ENCODE results near the gene ITGB7.
"Not testable (repeated sequence)": the region's sequence is repeated elsewhere in the genome, so short reads cannot be mapped to it uniquely, and the experiment has no call there.

ITGB7 gene

DNA sequence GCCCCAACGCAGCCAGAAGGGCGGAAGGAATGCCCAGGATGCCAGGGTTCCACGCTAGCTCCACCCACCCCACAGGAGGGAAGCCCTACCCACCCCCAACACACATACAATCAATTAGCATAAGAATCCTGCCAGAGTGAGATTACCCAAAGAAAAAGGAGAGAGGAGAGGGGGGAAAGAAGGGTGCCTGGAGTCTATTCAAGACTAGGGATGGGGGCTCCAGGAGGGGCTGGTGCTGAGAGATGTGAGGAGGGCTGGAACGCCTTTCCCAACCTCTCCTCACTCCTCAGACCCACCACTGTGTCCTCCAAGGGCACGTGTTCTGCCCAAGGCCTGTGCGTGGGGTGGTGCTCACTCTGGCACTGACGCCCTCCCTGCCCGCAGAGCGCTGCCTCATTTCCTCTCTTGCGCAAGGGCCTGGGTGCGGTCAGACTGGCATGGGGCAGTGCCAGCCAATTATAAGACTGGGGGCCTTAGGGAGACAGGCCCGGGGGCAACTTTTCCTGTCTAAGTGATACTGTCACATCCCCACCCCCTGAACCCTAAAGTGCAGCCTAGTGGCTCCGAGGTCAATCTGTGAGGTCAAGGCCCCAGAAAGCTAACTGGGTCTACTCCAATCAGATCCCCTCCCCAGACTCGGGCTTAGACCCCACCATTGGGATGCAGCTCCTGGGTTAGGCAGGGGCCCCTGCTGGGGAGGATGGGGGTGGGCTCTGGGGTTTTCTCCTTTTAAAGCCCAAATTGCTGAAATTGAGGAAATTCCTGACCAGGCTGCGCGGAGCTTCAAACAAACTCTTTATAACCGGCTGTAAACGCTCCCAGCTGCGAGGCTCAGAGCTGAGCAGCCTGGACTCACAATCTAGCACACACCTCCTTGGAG is 10.2 kb upstream of the ITGB7 start:
- DNase-seq = no peak

DNA sequence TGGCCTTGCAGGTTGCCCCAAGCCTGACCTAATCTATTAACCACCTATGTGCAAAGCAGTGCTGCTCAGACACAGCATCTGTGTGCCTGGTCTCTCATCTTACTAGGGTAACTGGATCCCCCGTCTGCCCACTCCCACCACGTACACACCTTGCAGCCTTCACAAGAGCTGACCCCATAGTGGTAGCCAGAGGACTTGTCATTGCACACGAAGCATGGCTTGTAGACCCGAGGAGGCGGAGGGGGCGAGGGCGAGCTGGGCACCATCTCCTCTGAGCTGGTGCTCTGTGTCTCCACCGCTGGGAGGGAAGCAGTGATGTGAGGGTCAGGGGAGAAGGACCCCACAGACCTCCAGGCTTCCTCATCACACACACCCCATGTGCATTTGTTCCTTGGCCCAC is 8.4 kb upstream of the ITGB7 start:
- no peak for DNase-seq

DNA sequence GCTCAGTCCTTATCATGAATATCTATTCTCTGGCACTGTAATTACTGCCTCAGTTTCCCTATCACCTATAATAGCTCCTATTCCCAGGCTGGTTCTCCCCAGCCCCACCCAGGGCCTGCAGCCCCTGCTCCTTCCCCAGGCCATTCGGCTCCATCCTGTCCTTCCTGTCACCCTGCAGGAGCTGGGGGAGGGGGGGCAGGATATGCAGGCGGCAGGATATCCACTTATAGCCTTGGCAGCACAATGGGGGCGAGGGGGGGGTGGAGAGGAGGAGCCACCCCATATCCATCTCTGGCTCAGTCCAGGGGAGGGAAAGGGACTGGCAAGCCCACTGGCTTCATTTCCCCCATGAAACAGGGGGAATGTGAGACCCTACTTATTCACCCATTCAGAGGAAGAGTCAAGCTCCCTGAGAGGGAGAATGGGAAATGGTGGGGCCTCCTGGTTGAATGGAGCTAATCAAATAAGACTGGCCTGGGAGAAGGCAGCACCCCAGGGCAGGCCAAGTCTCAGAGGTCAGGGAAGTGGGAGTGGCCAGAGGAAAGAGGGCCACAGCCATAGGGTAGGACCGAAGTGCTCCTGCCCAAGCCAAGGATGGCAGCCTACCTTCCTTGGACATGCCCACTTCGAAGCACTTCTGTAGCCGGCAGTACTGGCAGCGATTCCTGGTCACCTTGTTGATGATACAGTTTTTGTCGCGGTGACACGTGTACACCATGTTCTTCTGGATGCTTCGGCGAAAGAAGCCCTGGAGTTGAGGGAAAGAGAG is 7.8 kb upstream of the ITGB7 start:
- no peak for DNase-seq

DNA sequence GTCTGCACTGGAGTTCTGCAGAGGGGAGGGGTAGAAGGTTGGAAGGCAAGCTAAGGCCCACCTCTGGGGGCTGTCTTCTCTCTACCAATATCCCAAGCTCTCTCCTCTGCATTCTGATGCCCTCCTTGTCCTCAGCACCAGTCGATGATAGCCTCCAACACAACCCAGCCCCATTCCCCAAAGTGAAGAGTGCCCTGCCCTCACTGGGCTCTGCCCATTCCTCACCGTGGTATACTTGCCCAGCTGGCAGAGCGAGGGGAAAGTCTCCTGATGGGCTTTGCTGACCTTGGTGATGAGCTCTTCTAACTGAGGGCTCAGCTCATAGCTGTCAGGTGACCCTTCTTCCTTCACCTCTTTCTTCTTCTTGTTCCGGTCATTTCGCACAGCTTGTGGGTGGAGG is 7.2 kb upstream of the ITGB7 start:
- DNase-seq = no peak

DNA sequence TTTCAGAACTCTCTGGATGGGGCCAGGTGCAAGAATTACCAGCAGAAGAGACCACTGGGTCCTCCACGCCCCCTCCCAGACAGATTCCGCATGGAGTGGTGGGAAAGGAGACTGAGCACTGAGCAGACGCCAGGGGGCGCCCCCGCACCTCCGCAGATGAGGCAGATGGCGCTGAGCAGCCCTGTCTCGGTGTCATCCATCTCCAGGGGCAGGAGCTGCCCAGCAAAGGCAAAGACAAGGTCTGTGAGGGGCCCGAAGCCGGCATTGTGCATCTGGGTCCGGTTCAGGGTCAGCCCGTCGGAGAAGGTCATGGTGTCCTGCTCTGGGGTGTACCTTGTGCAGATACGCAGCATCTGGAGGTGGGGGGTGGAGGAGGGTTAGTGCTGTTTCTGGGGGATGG is 6.3 kb upstream of the ITGB7 start:
- peak in 1 of 2 experiments; percentile 19 for DNase-seq

GRCh38 chr12:53212931-53213330 is 5.9 kb upstream of the ITGB7 start:
- DNase-seq = no peak

DNA sequence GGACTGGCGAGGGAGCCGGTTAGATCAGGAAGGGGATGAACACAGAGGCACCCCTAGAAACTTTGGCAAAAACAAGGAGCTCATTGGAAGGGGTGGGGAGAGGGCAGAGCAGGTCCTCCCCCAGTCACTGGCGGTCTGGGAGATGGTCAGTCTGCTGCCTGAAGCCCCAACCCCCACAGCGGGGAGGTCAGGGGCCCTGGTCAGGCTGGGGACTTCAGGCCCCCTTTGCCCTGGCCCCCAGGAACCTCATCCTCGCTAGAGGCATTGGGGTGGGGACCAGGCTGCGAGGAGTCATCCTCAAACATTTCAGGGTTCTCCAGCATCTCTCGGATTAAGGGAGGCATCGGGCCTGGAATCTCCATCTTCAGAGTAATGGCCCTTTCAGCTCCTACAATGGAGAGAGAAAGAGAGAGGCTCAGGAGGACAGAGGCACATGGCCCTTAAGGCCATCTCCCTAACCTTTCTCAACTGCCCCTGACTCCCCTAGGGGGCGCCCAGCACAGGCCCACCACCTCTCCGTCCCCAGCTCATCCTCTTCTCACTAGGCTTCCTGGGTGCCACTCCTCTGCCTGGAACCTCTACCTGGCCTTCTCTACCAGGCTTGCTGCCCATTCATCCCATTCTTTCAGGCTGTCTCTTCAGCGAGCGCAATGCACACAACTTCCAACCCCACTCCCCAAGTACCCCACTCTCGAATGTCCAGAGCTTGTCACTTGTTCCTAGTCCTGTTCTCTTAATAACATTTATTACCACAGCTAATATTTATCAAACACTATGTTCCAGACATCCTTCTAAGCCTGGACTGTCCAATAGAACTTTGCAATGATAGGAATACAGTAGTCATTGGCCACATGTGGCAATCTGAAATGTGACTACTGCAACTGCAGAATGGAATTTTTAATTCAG is 4.7 kb upstream of the ITGB7 start:
- DNase-seq = no peak

DNA sequence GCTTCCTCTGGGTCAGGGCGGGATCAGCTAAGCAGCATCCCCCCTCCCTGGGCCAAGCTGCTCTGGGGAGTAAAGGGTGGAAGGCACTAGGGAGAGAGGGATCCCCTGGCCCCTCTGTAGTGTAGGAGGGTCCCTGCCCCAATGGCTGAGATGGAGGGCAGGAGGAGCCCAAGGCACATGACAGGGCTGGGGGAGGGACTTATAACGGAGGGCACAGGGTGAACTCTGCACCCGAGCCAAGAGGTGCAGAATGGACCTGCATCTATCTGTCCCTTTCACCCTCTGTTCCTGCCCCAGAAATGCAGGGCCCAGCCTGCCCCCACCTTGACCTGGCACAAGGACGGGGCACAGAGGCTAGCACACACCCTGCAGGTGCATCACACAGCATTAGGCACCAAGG is 3.8 kb upstream of the ITGB7 start:
- DNase-seq = no peak

DNA sequence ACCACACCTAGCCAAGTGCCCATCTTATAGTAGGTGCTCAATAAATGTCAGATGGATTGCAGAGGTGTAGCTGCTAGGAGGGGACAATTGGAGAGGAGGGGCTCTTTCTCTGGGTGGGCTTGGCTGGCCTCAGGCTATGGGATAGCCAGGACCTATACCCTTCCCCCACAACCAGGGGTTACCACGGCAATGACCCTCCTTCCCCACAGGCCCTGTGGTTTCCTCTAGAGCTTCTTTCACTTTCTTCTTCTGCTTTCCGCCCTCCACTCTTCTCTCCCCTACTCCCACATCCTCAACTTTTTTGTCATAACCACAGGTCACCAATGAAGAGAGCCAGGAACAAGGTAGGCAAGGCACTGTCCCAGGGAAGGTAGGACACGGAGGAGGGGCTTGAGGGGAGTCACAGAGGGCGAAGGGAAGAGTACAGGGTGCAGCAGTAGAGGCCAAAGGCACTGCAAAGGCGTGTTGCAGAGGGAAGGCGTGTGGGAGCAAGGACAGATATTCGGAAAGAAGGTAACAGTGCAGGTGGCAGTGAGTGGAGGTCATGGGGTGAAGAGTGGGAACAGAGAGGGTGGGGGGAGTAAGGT is 1.9 kb upstream of the ITGB7 start:
- no peak for DNase-seq

DNA sequence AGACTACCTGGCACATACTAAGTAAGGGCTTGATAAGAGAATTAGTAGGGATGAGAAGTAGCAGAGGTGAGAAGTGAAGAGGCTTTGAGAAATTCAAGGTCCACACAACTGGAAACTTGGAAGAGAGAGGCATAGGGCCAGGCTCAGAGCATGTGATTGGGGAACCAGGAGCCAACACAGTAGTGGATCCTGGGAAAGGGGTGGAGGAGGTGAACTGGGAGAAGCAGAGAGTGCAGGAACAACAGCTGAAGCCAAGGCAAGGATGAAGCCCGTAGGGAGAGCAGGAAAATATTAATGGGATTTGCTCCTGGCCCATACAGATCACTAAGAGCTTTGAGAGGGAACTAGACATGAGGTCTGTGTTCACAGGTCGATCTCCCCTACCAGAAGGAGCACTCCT is 1.4 kb upstream of the ITGB7 start:
- DNase-seq = no peak

- DNase-seq = no peak
Measured at GRCh38 chr12:53205747-53206419, 1.2 kb downstream of the ITGB7 start.

DNA sequence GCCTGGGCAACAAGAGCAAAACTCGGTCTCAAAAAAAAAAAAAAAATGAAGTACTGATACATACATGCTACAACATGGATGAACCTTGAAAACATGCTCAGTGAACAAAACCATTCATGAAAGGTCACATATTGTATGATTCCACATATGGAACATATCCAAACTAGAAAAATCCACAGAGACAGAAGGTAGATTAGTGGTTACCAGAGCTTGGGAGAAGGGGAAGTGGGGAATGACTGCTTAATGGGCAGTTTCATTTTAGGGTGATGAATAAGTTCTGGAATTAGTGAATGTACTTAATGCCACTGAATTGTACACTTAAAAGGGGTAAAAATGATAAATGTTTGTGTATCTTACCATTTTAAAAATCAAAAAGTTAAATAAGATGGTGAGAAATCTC is 2.7 kb downstream of the ITGB7 start:
- no peak for DNase-seq

GRCh38 chr12:53202316-53202715 is 4.7 kb downstream of the ITGB7 start:
- DNase-seq = not testable (repeated sequence)

DNA sequence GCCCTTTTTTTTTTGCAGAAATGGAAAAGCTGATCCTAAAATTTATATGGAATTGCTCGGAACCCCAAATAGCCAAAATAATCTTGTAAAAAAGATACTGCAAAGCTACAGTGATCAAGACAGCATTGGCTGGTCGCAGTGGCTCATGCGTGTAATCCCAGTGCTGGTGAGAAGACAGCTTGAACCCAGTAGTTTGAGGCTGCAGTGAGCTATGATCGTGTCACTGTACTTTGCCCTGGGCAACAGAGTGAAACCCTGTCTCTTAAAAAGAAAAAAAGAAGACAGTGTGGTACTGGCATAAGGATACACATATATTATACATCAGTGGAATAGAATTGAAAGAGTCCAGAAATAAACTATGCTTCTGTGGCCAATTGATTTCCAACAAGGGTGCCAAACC is 5.4 kb downstream of the ITGB7 start:
- DNase-seq = no peak

DNA sequence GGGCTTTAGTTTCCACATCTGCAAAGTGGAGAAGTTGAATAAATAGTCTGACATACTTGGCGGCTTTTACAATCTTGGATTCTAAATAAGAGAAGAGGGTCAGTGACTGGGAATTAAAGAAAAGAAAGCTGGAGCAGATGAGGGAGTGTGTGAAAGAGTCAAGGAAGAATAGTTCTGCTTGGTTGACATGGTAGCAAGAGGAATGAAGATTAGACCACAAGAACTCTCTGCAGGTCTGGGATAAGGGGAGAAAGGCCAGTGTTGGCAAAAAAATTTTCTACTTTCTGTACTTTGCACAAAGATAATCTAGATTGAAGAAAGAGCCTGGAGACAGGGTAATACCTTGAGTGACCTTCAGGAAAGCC is 5.9 kb downstream of the ITGB7 start:
- no peak for DNase-seq

DNA sequence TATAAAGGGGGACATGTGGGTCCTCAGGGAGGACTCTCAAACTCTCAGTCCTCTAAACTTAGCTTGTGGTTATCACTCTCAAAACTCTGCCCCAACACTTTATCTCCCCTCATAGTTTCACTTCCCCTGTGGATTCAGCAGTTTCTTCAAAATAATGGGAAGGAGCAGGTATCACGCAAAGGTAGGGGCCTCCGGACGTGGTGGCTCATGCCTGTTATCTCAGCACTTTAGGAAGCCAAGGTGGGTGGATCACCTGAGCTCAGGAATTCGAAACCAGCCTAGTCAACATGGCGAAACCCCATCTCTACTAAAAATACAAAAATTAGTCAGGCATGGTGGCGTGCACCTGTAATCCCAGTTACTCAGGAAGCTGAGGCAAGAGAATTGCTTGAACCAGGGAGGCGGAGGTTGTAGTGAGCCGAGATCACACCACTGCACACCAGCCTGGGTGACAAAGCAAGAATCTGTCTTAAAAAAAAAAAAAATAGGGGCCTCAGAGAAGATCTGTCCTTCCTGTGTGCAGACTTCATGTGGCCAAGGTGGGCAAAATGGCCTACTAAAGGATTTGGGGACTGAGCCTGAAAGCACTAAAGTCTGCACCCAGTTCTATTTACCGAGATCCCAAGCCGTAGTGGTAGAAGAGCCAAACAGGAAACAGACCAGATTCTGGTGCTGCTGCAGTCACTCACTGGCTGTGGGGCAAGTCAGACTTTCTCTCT is 6.4 kb downstream of the ITGB7 start:
- DNase-seq = no peak

DNA sequence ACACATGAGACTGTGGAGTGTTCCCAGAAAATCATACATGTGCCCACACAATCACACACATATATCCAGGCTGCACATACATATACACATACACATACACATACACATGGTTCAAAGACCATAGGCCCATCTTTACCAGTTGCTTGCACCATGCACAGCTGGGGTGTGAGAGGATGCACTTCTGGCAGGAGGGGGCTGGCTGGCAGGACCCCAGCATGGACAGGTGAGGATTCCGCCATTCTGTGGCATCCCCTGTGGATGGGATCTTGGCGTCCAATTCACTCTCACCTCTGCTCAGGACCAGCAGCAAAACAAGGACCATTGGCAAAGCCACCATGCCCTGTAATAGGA is 7.0 kb downstream of the ITGB7 start:
- no peak for DNase-seq

GRCh38 chr12:53199700-53200099 is 7.4 kb downstream of the ITGB7 start:
- DNase-seq = no peak

- DNase-seq = no peak
Measured at GRCh38 chr12:53198486-53199110, 8.5 kb downstream of the ITGB7 start.

GRCh38 chr12:53197011-53197640 is 9.9 kb downstream of the ITGB7 start:
- DNase-seq = no peak

GRCh38 chr12:53196486-53196885 is 10.6 kb downstream of the ITGB7 start:
- no peak for DNase-seq
